GM18507 (cell line): ENCODE results near the gene CRYGC.
A peak's percentile ranks its signal among the peaks of the same experiment; 100 is the strongest.

Experiments used
- DNase-seq: peaks from one replicate; pipeline ENCODE4 v3.0.0; 2011; ENCODE audit warnings: low read depth; ENCODE audit not compliant: insufficient read length; ENCODE audit errors: extremely low spot score
- FAIRE-seq: peaks from 2 replicates; lab custom pipeline; 2011; peaks lifted over from hg19 to GRCh38; lab: Jason Lieb, UNC

The CRYGC gene, protein sequence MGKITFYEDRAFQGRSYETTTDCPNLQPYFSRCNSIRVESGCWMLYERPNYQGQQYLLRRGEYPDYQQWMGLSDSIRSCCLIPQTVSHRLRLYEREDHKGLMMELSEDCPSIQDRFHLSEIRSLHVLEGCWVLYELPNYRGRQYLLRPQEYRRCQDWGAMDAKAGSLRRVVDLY

GRCh38 chr2:208129744-208130711, at the start of gene CRYGC:
CRYGC (minus strand) TSS chr2:208129828; CDS start chr2:208129792, 36 bp downstream.
- DNase-seq, result no peak

GRCh38 chr2:208179028-208179609, 49.5 kb upstream of the CRYGC start:
- FAIRE-seq, result no peak
- DNase-seq, result no peak

More at GRCh38 chr2:208129744-208130711, at the start of gene CRYGC:
- FAIRE-seq, result no peak

- no peak for FAIRE-seq
- no peak for DNase-seq
These were observed 46.2 kb upstream of the CRYGC start for GRCh38 chr2:208175840-208176153.

GRCh38 chr2:208175069-208175839, 45.6 kb upstream of the CRYGC start:
- peak; percentile 54 for DNase-seq

DNA sequence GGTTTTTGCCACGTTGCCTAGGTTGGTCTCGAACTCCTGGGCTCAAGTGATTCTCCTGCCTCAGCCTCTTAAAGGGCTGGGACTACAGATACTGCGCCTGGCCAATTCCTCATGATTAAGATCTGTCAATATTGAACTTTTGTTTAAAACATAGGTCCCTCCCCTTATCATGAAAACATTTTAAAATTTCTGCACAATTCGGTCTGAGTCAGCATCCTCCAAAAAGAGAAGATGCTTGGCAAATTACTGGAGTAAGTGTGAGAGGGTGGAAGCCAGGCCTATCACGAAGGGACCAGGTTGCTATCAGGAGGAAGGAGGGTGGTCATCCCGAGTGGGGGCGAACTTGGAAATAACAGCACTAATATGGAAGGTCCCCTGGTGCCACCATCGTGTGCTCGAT, 44.5 kb upstream of the CRYGC start:
- DNase-seq (no peak), FAIRE-seq (no peak)

More at GRCh38 chr2:208175069-208175839, 45.6 kb upstream of the CRYGC start:
- peak; percentile 93 for FAIRE-seq

GRCh38 chr2:208172125-208172524, 42.5 kb upstream of the CRYGC start:
- no peak for FAIRE-seq
- DNase-seq, result no peak

DNA sequence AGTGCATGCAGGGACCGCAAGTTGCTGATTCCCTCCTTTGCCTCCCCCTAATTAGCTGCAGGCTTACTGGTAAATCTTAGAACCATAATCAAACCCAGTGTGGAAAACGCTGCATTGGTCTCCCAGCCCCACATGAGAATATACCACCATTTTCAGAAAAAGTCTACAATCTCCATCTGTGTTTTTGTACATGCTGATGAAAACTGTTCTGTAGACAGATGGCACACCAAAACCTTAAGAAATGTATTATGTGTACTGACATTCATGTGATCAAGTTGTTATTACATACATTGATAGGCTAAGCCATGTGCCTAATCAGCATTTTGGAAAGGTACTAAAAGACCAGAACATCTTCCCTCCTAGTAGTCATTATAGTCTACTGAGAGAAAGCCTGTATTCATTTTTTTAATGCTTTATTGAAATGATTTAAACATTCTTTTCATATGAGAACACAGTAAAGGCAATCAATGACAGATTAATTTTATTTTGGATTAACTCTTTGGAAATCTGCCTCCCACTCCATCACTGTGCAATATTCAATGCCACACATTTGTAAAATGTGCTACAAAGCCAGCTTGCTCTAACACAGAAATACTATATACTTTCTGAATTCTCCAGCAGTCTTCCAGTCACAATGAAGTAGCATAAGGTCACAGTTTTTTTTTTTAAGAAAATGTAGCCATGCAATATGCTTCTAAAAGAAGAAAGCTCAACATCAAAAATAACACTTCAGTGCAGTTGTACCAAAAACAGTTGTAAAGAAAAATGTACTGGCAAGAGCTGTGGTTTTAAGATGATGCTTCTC, 35.5 kb upstream of the CRYGC start:
- FAIRE-seq (no peak), DNase-seq (no peak)

DNA sequence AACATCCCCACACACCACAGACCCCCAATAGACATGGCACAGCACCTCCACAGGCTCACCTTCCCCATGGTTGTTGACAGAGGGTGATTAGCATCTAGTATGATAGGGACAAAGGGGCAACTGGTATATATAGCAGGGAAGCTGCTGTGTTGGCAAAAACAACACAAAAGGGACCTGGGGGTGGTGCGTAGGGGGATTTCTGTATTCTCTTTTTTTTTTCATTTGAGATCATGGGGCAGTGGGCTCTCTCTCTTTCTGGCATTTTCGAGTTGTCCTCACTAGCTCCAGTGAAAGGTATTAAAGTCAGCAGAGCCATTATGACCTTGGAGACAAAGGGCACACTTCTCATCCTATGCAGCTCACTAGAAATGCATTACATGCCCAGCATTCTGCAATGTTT, 33.9 kb upstream of the CRYGC start, which contains the start of gene CRYGA:
Gene CRYGA, minus strand, starts transcription at position 101 of the 400 bp plus-strand sequence. Its CDS starts 33 bp downstream, at position 68.
- FAIRE-seq, result no peak
- DNase-seq, result no peak

- DNase-seq, result no peak
These were observed 26.8 kb upstream of the CRYGC start for GRCh38 chr2:208156439-208156838.

GRCh38 chr2:208153156-208153555, 23.5 kb upstream of the CRYGC start:
- FAIRE-seq, result no peak
- no peak for DNase-seq

More at GRCh38 chr2:208156439-208156838, 26.8 kb upstream of the CRYGC start:
- no peak for FAIRE-seq

DNA sequence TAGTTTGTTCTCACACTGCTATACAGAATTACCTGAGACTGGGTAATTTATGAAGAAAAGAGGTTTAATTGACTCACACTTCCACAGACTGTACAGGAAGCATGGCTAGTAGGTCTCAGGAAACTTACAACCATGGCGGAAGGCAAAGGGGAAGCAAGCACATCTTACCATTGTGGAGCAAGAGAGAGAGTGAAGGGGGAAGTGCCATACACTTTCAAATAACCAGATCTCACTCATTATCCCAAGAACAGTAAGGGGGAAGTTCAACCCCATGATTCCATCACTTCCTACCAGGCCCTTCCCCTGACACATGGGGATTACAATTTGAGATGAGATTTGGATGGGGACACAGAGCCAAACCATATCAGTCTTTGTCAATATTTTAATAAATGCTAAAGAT, 21.3 kb upstream of the CRYGC start:
- DNase-seq (no peak), FAIRE-seq (no peak)

DNA sequence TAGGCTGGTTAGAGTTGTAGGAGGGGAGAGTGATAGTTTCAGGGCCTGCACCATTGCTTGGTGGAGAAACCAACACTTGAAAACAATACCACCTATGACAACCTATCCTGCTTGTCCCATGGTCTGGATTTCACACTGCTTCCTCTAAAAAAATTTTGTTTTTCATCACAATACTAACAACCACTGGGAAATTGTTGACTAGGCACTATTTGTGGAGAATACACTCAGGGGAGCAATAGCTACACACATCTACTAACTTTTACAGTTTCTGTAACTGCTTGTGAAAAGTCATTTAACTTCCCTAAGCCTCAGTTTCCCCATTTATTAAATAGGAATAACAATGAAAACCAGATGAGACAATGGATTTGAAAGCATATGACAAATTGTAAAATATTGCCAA, 20.5 kb upstream of the CRYGC start:
- no peak for FAIRE-seq

DNA sequence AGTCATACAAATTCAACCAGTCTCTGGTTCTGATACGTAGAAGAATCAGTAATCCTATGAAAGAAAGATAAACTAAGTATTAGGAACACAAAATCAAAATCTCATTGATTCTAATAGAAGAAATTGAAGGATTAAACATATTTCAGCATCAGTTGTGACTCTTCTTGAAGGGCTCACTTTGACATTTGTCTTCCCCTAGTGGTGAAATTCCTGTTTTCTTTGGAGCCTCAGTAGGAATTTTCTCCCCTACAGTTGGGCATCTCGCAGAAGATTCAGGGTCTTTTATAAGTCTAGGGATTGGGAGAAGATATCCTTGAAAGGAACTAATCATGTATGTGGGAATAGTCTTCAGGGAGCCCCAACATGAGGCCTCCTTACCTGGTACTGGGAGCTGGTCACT, 19.2 kb upstream of the CRYGC start:
- FAIRE-seq, result no peak
- no peak for DNase-seq

More for the DNA sequence above, 20.5 kb upstream of the CRYGC start:
- DNase-seq, result no peak

GRCh38 chr2:208147759-208148158, 18.1 kb upstream of the CRYGC start:
- FAIRE-seq, result no peak
- DNase-seq, result no peak

- no peak for FAIRE-seq
These were observed 17.4 kb upstream of the CRYGC start for GRCh38 chr2:208147008-208147407.

GRCh38 chr2:208146006-208146405, 16.4 kb upstream of the CRYGC start, which contains the start of gene CRYGB:
CRYGB (minus strand) TSS chr2:208146158; CDS start chr2:208146120, 38 bp downstream.
- FAIRE-seq (no peak), DNase-seq (no peak)

More at GRCh38 chr2:208147008-208147407, 17.4 kb upstream of the CRYGC start:
- no peak for DNase-seq

DNA sequence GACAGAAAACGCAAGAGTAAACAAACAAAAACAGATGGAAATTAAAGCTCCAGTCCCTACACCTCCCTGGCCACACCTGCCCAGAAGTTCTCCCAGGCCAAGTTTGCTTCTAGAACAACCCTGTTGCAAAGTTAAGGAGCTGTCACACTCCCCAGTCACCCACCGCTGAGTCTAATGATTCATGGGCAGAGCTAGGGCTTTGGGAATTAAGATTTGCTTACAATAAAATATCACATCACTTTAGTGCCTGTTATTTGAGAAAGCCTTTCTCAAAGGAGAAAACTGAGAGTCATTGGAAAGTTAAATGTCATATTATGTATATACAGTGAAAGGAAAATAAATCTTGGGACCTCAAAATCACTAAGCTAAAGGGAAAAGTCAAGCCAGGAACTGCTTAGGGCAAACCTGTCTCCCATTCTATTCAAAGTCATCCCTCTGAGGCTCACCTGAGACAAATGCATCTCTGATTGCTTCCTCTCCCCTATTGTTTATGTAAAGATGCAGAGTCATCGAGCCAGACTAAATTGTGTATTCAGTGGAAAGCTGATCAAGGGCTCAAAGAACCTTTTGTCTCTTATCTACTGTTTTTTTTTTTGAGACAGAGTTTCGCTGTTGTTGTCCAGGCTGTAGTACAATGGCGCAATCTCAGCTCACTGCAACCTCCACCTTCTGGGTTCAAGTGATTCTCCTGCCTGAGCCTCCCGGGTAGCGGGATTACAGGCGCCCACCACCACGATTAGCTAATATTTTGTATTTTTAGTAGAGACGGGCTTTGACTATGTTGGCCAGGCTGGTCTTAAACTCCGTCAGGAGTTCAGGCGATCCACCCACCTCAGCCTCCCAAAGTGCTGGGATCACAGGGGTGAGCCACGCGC, 13.5 kb upstream of the CRYGC start:
- FAIRE-seq (no peak), DNase-seq (no peak)
